GM19372 (cell line): ENCODE results near the gene KDR.

ENCODE experiments used
- ATAC-seq: cut with Tn5 transposase; IDR thresholded peaks from one replicate; pipeline ENCODE4 v1.9.1; 2021; ENCODE audit warnings: mild to moderate bottlenecking, low read depth, moderate library complexity; ENCODE audit not compliant: unreplicated experiment

The KDR gene

GRCh38 chr4:55032788-55033187 lies 92.6 kb downstream of the KDR start:
- ATAC-seq, result no peak

GRCh38 chr4:55032179-55032578 lies 93.2 kb downstream of the KDR start:
- ATAC-seq, result no peak

GRCh38 chr4:55031158-55031557 lies 94.2 kb downstream of the KDR start:
- no peak for ATAC-seq

- ATAC-seq, result no peak
Observed at GRCh38 chr4:55030589-55030988, 94.8 kb downstream of the KDR start.

- ATAC-seq, result no peak
Observed at GRCh38 chr4:55029821-55030503, 95.4 kb downstream of the KDR start.

- ATAC-seq, result no peak
Observed at GRCh38 chr4:55029321-55029720, 96.1 kb downstream of the KDR start.
